Naive B cell (primary cell): ENCODE measurements around the gene FCER2. TPM values are rescaled to one million over a fixed set of nuclear protein-coding genes. Genes with fewer than 3 reads are reported as not detected.
"Not testable (repeated sequence)": the region's sequence is repeated elsewhere in the genome, so short reads cannot be mapped to it uniquely, and the experiment has no call there.

ENCODE experiments used
- ATAC-seq, 2 donors: fragments of 150-1000 bp; cut with Tn5 transposase; 2 replicates each; pipeline ENCODE4 v1.10.0; 2021; ENCODE audit warnings: low read depth in 2 of 2, mild to moderate bottlenecking in 2 of 2, moderate library complexity in 2 of 2
- DNase-seq: peaks from one replicate; pipeline ENCODE4 v3.0.0; 2022
- H3K27ac Mint-ChIP-seq, 6 donors: one replicate each; pipeline ENCODE4 v1.8.0; 2020 to 2022; ENCODE audit warnings: mild to moderate bottlenecking in 6 of 6, mixed read lengths in 6 of 6, moderate library complexity in 5 of 6, inconsistent platforms in 2 of 6
- H3K27me3 Mint-ChIP-seq, 3 donors: one replicate each; pipeline ENCODE4 v1.8.0; 2021 to 2022; ENCODE audit warnings: mixed read lengths in 3 of 3, mild to moderate bottlenecking in 1 of 3
- H3K36me3 Mint-ChIP-seq, 2 donors: one replicate each; pipeline ENCODE4 v1.8.0; 2020 to 2022; ENCODE audit warnings: mixed read lengths in 2 of 2, inconsistent platforms in 1 of 2, mild to moderate bottlenecking in 1 of 2
- H3K4me1 Mint-ChIP-seq, 3 donors: one replicate each; pipeline ENCODE4 v1.8.0; 2020 to 2022; ENCODE audit warnings: mixed read lengths in 3 of 3, inconsistent platforms in 1 of 3, mild to moderate bottlenecking in 1 of 3, moderate library complexity in 1 of 3
- H3K4me3 Mint-ChIP-seq, 8 donors: one replicate each; pipeline ENCODE4 v1.8.0; 2020 to 2022; ENCODE audit warnings: mild to moderate bottlenecking in 8 of 8, mixed read lengths in 8 of 8, moderate library complexity in 8 of 8, inconsistent platforms in 2 of 8
- H3K9me3 Mint-ChIP-seq, 7 donors: one replicate each; pipeline ENCODE4 v1.8.0; 2020 to 2022; ENCODE audit warnings: mixed read lengths in 7 of 7, mild to moderate bottlenecking in 5 of 7, inconsistent platforms in 2 of 7, moderate library complexity in 1 of 7
- polyA plus RNA-seq, 6 donors: library from polyadenylated mRNA; unstranded; fragments of 300-500 nt; fragmentation: Illumina TruSeq; gene quantifications; one replicate each; pipeline ENCODE4 v1.2.3, GENCODE V29; 2021; ENCODE audit warnings: low read depth in 6 of 6

FCER2 gene
- polyA plus RNA-seq, 6 donors from 2014 or later, result 613 to 938 (median 691) TPM

- peaks cover 12 to 18% (median 18%) of the 10 kb centered on the region in 3 donors for H3K4me1 Mint-ChIP-seq
- ATAC-seq (no peak), DNase-seq (no peak)
- H3K27ac Mint-ChIP-seq, result no peak overlapping the region
- H3K9me3 Mint-ChIP-seq, result peaks cover 0 to 1% (median 0%) of the 10 kb centered on the region in 7 donors
- no peaks in the 10 kb centered on the region for H3K27me3 Mint-ChIP-seq
- peaks cover 0 to 18% of the 10 kb centered on the region in 2 donors for H3K36me3 Mint-ChIP-seq
- peak overlapping the region in 1 of 8 donors; percentile 35 for H3K4me3 Mint-ChIP-seq
These were observed 57.4 kb downstream of the FCER2 start for GRCh38 chr19:7644550-7644877.

- DNase-seq, H3K27me3 Mint-ChIP-seq, H3K9me3 Mint-ChIP-seq, ATAC-seq: not testable (repeated sequence)
- peak overlapping the region in 1 of 6 donors; percentile 69 for H3K27ac Mint-ChIP-seq
- peak overlapping the region in 1 of 8 donors; percentile 35 for H3K4me3 Mint-ChIP-seq
- peaks cover 19 to 24% (median 24%) of the 10 kb centered on the region in 3 donors for H3K4me1 Mint-ChIP-seq
- H3K36me3 Mint-ChIP-seq, result peaks cover 0 to 18% of the 10 kb centered on the region in 2 donors
These were observed 58.0 kb downstream of the FCER2 start for GRCh38 chr19:7643629-7644549.

GRCh38 chr19:7643031-7643415, 58.9 kb downstream of the FCER2 start:
- Mint-ChIP-seq H3K4me1 (peaks cover 25 to 31% (median 25%) of the 10 kb centered on the region in 3 donors), H3K27ac (peak overlapping the region in 1 of 6 donors; percentile 32), H3K4me3 (no peak overlapping the region), H3K9me3 (peaks cover 0 to 1% (median 0%) of the 10 kb centered on the region in 7 donors), H3K36me3 (peaks cover 0 to 18% of the 10 kb centered on the region in 2 donors), H3K27me3 (no peaks in the 10 kb centered on the region)
- ATAC-seq, result no peak
- DNase-seq, result no peak

GRCh38 chr19:7642295-7643030, 59.5 kb downstream of the FCER2 start:
- H3K4me1 Mint-ChIP-seq, result peaks cover 25 to 37% (median 29%) of the 10 kb centered on the region in 3 donors
- H3K4me3 Mint-ChIP-seq, result no peak overlapping the region
- no peak for DNase-seq
- H3K36me3 Mint-ChIP-seq, result peaks cover 0 to 18% of the 10 kb centered on the region in 2 donors
- ATAC-seq, result no peak
- no peaks in the 10 kb centered on the region for H3K27me3 Mint-ChIP-seq
- H3K9me3 Mint-ChIP-seq, result peaks cover 0 to 1% (median 0%) of the 10 kb centered on the region in 7 donors
- H3K27ac Mint-ChIP-seq, result peak overlapping the region in 1 of 6 donors; percentile 32

- H3K4me3 Mint-ChIP-seq, result no peak overlapping the region
- no peak overlapping the region for H3K27ac Mint-ChIP-seq
- peaks cover 0 to 18% of the 10 kb centered on the region in 2 donors for H3K36me3 Mint-ChIP-seq
- H3K27me3 Mint-ChIP-seq, result no peaks in the 10 kb centered on the region
- DNase-seq (no peak), ATAC-seq (no peak)
- peaks cover 31 to 44% (median 31%) of the 10 kb centered on the region in 3 donors for H3K4me1 Mint-ChIP-seq
- H3K9me3 Mint-ChIP-seq, result peaks cover 0 to 1% (median 0%) of the 10 kb centered on the region in 7 donors
These were observed 60.3 kb downstream of the FCER2 start for GRCh38 chr19:7641290-7642276.

- DNase-seq (no peak), ATAC-seq (no peak)
- peak overlapping the region in 1 of 6 donors; percentile 38 for H3K27ac Mint-ChIP-seq
- H3K4me1 Mint-ChIP-seq, result peaks cover 29 to 52% (median 37%) of the 10 kb centered on the region in 3 donors
- peaks cover 0 to 14% of the 10 kb centered on the region in 2 donors for H3K36me3 Mint-ChIP-seq
- peak overlapping the region in 1 of 8 donors; percentile 86 for H3K4me3 Mint-ChIP-seq
- H3K27me3 Mint-ChIP-seq, result no peaks in the 10 kb centered on the region
- H3K9me3 Mint-ChIP-seq, result peaks cover 0 to 1% (median 0%) of the 10 kb centered on the region in 7 donors
These were observed 61.1 kb downstream of the FCER2 start for GRCh38 chr19:7640803-7641202.

GRCh38 chr19:7639863-7640348, 62.0 kb downstream of the FCER2 start:
- Mint-ChIP-seq H3K4me1 (peaks cover 26 to 57% (median 39%) of the 10 kb centered on the region in 3 donors), H3K36me3 (peaks cover 0 to 9% of the 10 kb centered on the region in 2 donors), H3K4me3 (peak overlapping the region in 4 of 8 donors; percentile 45 to 86 (median 66)), H3K27me3 (no peaks in the 10 kb centered on the region), H3K9me3 (peaks cover 0 to 1% (median 0%) of the 10 kb centered on the region in 7 donors), H3K27ac (peak overlapping the region in 2 of 6 donors; percentile 1 to 70)
- ATAC-seq (no peak), DNase-seq (no peak)

- ATAC-seq (no peak), DNase-seq (no peak)
- peaks cover 35 to 61% (median 39%) of the 10 kb centered on the region in 3 donors for H3K4me1 Mint-ChIP-seq
- H3K4me3 Mint-ChIP-seq, result peak overlapping the region in 7 of 8 donors; percentile 32 to 86 (median 45)
- peaks cover 0 to 9% of the 10 kb centered on the region in 2 donors for H3K36me3 Mint-ChIP-seq
- H3K27me3 Mint-ChIP-seq, result no peaks in the 10 kb centered on the region
- peak overlapping the region in 5 of 6 donors; percentile 38 to 95 (median 76) for H3K27ac Mint-ChIP-seq
- H3K9me3 Mint-ChIP-seq, result peaks cover 0 to 1% (median 0%) of the 10 kb centered on the region in 7 donors
These were observed 63.0 kb downstream of the FCER2 start for GRCh38 chr19:7638802-7639465.

Other genes with a start within 250 kb of the FCER2 start
- gene PEX11G, start 213.1 kb downstream of the FCER2 start, polyA plus RNA-seq, result 1 to 10 TPM in 3 of 6 donors, under 1 TPM in 3; 0.52 to 4.4 (median 1.2) TPM
- 1 to 10 TPM in 5 of 6 donors, under 1 TPM in 1; 0.94 to 3.5 (median 1.6) TPM for gene ZNF358, start 186.0 kb downstream of the FCER2 start, polyA plus RNA-seq
- 1 to 10 TPM; 5.0 to 8.9 (median 6.7) TPM for gene MCOLN1, start 179.5 kb downstream of the FCER2 start, polyA plus RNA-seq
- gene PNPLA6, start 166.4 kb downstream of the FCER2 start, polyA plus RNA-seq, result 1 to 10 TPM; 4.1 to 9.6 (median 6.6) TPM
- gene CAMSAP3, start 106.3 kb downstream of the FCER2 start, polyA plus RNA-seq, result under 1 TPM in 2 of 6 donors, not detected in 4; 0.06 to 0.08 TPM
- gene XAB2, start 72.6 kb downstream of the FCER2 start, polyA plus RNA-seq, result 10 to 100 TPM in 2 of 6 donors, 1 to 10 TPM in 4; 3.2 to 21.7 (median 8.9) TPM
- 100 to 1,000 TPM; 195 to 441 (median 254) TPM for gene PET100, start 72.3 kb downstream of the FCER2 start, polyA plus RNA-seq
- under 1 TPM in 4 of 6 donors, not detected in 2; 0.64 to 0.76 (median 0.70) TPM for gene PCP2, start 68.4 kb downstream of the FCER2 start, polyA plus RNA-seq
- 10 to 100 TPM; 71.0 to 86.2 (median 79.5) TPM for gene STXBP2, start 65.0 kb downstream of the FCER2 start, polyA plus RNA-seq
- gene RETN, start 33.1 kb downstream of the FCER2 start, polyA plus RNA-seq, result not detected
- gene MCEMP1, start 25.0 kb downstream of the FCER2 start, polyA plus RNA-seq, result under 1 TPM in 2 of 6 donors, not detected in 4; 0.39 to 0.58 TPM
- gene TRAPPC5, start 21.3 kb downstream of the FCER2 start, polyA plus RNA-seq, result 100 to 1,000 TPM; 171 to 260 (median 224) TPM
- 1 to 10 TPM; 1.4 to 3.2 (median 1.8) TPM for gene CLEC4G, start 30.0 kb upstream of the FCER2 start, polyA plus RNA-seq
- gene CD209, start 45.4 kb upstream of the FCER2 start, polyA plus RNA-seq, result not detected
- under 1 TPM in 3 of 6 donors, not detected in 3; 0.17 to 0.41 (median 0.21) TPM for gene CLEC4M, start 61.1 kb upstream of the FCER2 start, polyA plus RNA-seq
- gene EVI5L, start 128.1 kb upstream of the FCER2 start, polyA plus RNA-seq, result 1 to 10 TPM in 5 of 6 donors, under 1 TPM in 1; 0.63 to 4.0 (median 1.6) TPM
- gene PRR36, start 172.3 kb upstream of the FCER2 start, polyA plus RNA-seq, result under 1 TPM in 1 of 6 donors, not detected in 5; 0.05 TPM
- not detected for gene LRRC8E, start 186.4 kb upstream of the FCER2 start, polyA plus RNA-seq
- 1 to 10 TPM in 5 of 6 donors, under 1 TPM in 1; 0.50 to 5.1 (median 2.9) TPM for gene MAP2K7, start 201.7 kb upstream of the FCER2 start, polyA plus RNA-seq
- gene TGFBR3L, start 212.7 kb upstream of the FCER2 start, polyA plus RNA-seq, result not detected
- gene SNAPC2, start 218.2 kb upstream of the FCER2 start, polyA plus RNA-seq, result 10 to 100 TPM in 4 of 6 donors, 1 to 10 TPM in 2; 1.5 to 20.2 (median 14.7) TPM
- gene CTXN1, start 224.0 kb upstream of the FCER2 start, polyA plus RNA-seq, result not detected
- gene TIMM44, start 241.5 kb upstream of the FCER2 start, polyA plus RNA-seq, result 10 to 100 TPM in 4 of 6 donors, 1 to 10 TPM in 2; 7.8 to 21.0 (median 14.1) TPM